HG02943 (cell line): ENCODE measurements around the gene SLC2A6.

ENCODE experiments used
- ATAC-seq: cut with Tn5 transposase; IDR thresholded peaks from one replicate; pipeline ENCODE4 v1.9.1; 2021; ENCODE audit warnings: mild to moderate bottlenecking, low read depth, moderate library complexity; ENCODE audit not compliant: unreplicated experiment

The SLC2A6 gene, protein sequence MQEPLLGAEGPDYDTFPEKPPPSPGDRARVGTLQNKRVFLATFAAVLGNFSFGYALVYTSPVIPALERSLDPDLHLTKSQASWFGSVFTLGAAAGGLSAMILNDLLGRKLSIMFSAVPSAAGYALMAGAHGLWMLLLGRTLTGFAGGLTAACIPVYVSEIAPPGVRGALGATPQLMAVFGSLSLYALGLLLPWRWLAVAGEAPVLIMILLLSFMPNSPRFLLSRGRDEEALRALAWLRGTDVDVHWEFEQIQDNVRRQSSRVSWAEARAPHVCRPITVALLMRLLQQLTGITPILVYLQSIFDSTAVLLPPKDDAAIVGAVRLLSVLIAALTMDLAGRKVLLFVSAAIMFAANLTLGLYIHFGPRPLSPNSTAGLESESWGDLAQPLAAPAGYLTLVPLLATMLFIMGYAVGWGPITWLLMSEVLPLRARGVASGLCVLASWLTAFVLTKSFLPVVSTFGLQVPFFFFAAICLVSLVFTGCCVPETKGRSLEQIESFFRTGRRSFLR

GRCh38 chr9:133478851-133479711 lies at the start of gene SLC2A6:
Gene SLC2A6 (minus strand): TSS chr9:133479099. CDS start chr9:133479059, 40 bp downstream.
- peak; percentile 85 for ATAC-seq

DNA sequence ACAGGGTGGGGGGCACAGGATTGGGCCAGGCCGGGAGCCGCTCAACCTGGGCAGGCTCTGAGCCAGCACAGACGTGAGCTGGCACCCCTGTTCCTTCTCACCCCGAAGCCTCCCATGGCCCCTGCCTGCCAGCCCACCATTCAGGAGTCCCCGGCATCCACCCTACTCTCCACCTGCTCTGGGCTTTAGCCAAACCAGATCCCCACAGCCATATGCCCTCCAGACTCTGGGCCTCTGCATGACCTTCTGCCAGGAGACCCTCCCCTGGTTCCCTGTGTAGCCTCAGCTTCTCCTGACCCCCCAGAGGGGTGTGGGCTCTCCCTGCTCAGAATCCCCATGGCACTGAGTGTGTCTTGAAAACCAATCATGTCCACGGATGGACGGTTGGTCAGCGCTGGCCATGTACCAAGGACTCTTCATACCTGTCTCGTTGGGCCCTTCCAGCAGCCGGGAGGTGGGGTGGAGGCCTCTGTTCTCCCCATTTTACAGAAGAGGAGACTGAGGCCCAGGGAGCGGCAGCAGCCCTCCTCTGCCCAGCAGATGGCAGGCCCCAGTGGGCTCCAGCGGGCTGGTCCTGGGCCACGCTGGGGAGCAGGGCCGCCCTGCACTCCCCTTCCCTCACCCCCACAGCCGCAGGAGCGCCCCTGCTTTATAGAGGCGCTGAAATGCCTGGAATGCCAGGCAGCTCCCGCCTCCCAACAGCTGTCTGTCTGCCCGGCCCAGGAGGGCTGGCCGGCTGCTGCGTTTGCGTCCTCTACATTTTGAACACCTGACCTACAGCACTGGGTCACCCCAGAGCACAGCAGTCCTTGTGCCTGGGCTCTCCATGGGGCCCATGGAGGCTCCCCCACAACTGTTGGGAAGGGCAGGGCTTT lies 49.3 kb upstream of the SLC2A6 start:
- no peak for ATAC-seq

DNA sequence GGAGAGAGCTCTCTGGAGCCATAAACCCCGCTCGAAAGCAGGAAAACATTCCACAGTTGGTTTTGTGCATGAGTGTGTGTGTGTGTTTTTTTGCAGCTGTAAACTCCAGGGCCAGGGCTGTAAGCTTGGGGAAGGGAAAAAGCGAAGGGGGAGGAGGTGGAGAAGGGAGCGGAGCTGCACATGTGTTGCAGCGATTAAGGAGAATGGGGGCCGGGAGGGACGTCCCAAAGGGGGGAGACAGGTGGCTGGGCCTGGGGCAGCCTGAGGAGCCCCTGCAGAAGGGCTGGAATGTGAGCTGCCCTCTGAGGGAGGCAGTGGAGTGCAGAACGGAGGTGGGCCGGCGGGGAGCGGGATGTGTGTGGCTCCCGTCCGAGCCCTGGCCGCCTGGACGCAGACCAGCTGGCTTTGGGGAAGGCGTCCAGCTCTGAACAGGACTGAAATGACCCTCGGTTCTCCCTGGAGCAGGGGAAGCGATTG lies 48.6 kb upstream of the SLC2A6 start:
- ATAC-seq, result no peak

DNA sequence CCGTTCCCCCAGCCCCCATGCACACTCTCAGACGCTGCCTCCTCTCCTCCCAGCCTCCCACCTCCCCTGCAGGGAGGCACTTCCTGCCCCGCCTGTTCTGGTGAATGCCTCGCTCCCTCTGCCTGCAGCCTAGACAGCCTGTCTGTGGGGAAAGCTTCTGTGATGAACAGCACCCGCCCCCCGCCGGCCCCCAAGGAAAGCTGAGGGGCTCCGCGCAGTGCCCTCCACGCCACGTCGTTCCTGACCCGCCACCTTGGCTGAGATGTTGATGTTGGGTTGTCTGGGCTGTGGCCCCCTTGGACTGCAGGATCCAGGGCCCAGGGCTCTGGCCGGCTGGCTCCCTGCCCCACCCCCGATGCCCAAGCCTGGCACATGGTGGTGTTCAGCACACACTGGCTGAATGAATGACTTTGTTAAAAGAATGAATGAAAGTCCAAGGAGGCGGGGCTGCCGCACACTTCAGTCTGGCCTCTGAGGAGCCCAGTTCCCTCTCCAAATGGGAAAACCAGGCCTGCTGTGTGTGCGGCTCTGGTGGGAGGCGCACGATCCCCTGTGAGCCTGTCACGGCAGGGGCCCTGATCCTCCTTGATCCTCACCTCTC lies 47.9 kb upstream of the SLC2A6 start:
- no peak for ATAC-seq

DNA sequence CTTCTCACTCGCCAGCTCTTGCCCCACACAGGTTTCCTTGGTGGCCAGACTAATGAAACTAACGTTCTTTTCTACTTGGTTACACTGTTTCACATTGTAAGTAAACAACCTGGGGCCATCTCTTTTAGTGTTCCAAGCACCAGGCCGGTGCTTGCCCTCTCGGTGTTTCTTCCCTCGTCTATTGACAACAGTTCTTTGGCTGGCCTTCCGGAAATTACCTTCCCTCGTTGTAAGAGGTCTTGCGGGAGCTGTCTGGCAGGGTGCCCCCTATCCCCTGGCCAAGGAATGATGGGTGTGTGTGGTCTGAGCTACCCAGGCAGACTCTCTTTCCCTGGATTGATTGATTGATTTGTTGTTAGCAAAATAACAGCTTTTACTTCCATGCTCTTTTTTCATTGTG lies 46.8 kb upstream of the SLC2A6 start:
- ATAC-seq, result no peak

DNA sequence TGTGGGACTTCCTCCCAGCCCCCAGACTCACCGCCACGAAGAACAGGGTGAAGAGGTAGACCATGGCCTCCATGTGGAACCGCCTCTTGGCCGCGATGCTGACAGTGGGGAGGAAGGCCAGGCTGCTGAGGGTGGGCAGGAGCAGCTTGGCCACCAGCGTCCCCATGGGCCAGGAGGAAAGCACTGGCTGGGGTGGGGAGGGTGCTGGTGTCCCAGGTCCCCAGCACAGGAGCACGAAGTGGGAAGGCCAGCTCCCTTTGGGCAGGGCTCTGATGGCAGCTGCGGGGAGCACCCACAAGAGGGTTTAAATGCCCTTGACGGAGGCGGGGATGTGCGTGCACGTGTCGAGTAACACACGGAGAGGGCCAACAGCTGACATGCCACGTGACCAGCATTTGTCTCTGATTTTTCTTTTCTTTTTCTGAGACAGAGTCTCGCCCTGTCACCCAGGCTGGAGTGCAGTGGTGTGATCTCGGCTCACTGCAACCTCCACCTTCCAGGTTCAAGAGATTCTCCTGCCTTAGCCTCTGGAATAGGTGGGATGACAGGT lies 45.9 kb upstream of the SLC2A6 start, which contains the start of gene MYMK:
TSS of gene MYMK (minus strand) at position 281 of the 550 bp plus-strand sequence. CDS start at position 166, 115 bp downstream.
- no peak for ATAC-seq

GRCh38 chr9:133524146-133524545 lies 45.2 kb upstream of the SLC2A6 start:
- ATAC-seq, result no peak

DNA sequence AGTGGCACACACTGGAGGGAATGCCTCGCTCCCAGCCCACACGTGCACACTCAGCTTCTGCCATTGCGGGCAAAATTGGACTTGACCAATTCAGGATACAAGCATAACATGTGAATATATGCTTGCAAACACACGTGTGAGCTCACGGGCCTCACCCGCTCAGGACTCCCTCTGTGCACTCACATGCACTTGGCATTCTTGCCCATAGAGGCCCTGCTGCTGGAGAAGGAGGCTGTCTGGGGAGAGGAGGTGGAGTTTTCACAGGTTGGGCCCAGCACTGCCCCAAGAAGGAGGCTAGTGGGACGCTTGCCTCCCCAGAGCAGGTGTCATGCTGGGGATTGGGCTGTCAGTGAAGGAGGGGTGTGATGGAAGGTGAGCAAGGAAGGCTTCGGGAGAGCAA lies 44.2 kb upstream of the SLC2A6 start:
- no peak for ATAC-seq

GRCh38 chr9:133522073-133522910 lies 43.4 kb upstream of the SLC2A6 start:
- no peak for ATAC-seq

DNA sequence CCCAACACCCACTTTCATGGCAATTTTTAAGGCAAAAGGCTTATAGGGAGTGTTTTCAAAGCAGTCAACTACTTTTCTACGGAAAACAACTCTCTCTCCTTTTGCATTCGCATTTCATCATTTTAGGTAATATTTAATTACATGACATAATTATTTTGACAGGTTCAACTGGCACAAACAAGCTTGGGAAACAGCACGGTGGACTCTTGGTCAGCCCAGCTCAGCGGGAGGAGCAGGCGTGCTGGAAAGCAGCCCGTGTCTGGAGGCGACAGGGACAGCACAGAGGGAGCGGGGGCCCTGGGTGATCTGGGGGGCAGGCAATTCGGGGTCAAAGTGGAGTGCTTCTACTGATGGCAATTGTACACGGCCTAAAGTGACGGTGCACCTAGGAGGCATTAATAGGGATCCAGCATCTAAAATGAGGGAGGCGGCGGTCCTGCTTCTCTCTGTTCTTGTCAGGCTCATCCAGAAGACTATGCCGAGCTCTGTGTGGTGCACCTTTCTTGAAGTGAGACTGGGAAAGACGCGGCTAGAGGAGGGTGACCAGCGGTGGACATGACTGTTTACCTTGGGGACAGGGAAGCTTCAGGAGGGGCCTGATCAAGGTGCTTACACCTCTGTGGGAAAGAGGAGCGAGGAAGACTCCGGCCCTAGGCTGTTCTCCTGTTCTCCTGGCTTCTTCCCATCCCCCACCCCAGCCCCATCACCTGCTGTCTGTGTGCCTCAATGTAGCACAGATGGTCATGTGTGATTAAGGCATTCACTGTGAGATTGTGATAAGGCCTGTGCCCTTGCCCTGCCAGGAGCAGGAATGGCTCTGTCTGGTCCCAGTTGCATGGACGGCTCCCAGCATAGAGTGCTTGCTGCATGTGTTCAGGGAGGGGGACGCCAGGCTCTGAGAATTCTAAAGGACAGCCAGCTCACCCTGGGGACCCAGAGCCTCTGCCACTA lies 42.5 kb upstream of the SLC2A6 start:
- ATAC-seq, result no peak

DNA sequence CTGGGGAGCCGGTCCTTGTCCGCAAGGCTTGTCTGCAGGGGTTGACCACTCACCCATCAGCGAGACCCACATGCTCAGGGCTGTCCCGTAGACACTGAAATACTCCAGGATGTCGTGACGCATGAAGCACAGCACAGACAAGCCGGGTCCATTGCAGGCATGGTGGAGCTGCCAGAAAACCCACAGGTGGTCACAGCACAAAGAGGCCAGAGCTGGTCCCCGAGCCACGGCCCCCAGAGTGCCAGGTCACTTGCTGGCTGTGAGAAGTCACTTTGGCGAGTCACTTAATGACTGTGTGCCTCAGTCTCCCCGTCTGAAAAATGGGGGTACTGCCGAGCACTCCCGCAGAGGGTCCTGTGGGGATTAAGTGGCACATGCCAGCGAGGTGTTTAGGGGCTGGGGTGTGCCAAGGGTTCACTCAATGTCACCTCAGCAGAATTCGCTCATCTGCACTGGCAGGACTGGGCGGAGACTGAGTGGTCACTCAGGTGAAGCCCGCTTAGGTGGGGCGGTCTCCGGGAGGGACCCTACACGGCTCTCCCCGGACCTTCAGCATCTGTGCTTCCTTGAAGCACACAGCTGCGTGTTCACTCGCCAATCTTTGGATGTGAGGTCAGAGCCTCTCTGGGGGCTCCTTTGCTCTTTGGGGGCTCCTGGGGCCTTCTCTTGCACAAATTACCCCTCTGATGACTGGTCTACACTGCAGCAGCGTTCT lies 41.4 kb upstream of the SLC2A6 start:
- no peak for ATAC-seq

DNA sequence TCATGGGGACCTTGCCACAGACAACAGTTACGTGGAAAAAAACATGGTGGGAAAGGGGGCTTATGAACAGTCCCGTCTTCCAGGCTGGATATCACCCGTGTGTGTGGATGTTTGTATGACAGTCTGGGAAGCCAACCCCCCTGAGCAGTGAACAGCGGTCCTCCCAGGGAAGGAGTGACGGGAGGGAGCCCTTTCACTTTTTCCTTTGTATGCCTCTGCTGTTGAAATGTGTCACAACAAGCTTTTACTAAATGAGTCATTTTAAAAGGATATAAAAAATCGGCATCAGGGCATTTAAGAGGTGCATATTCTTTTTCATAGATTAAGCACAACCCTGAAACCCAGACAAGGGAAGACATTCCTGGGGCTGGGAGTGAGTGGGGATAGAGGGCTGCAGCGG lies 40.8 kb upstream of the SLC2A6 start:
- ATAC-seq, result no peak

- no peak for ATAC-seq
These were observed 40.0 kb upstream of the SLC2A6 start for GRCh38 chr9:133518706-133519449.

DNA sequence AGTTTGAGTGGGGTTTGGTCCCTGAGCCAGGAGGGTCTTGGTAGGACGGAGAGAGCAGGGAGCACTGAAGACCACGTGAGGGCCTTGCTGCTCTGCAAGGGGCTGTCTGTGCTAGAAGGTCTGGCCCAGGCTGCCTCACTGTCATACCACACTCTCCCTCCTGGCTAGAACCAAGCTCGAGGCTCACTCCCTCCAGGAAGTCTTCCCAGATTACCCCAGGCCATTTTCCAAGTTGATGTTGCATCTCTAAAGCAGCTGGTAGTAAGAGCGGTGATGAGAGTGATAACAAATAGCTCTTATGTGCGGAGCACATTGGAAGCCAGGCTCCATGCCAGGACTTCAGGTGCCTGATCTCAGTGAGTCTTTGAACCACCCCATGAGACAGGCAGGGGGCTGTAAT lies 39.3 kb upstream of the SLC2A6 start:
- ATAC-seq, result no peak

- no peak for ATAC-seq
These were observed 38.8 kb upstream of the SLC2A6 start for GRCh38 chr9:133517711-133518110.

DNA sequence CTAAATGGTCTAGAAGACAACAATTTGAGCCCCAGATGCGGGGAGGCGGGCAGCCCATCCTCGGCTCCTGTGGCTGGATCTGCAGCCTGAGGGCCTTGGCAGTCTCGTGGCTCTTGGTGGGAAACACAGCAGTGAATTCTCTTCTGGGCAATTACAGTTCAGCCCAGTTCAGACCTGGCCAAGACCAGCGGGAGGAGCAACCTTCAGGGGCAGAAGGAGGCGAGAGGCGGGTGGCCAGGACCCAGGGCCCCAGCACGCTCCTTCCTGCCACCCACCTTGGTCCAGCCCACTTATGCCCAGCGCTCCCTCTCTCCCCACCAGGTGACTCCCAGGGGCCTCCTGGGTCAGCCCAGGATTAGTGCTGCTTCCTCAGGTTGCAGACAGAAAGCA lies 38.1 kb upstream of the SLC2A6 start:
- no peak for ATAC-seq
